ENCODE measurements around the gene RFX1.

DNA sequence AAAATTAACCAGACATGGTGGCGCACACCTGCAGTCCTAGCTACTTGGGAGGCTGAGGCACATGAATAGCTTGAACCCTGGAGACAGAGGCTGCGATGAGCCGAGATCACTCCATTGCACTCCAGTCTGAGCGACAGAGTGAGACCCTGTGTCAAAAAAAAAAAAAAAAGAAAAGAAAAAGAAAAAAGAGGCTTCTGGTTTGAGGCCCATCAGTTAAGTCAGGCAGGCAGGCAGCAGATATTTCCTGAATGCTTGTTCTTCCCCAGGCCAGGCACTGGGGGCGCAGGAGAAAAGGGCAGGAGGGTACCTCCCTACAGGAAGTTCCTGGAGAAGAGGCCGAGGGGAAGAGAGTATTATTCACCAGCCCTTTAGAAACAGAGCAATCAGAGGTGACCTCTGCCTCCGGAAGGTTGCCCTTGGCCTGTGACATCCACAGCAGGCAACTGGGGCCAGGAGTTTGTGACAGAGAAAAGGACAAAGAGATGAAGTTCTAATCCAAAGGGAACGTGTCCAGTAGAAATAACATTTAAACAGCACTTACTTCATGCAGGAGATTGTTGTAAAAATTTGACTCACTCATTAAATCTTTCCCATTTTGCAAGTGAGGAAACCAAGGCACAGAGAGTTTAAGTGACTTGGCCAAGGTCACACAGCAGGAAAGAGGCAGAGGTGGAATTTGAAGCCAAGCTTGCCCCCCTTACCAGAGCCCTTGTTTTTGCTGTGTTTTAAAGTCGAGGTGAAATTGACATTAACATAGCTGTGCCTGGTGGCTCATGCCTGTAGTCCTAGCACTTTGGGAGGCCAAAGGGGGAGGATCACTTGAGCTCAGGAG, 17.5 kb upstream of the RFX1 start:
- no peak for TF ChIP-seq POLR2A (IDR thresholded peaks at IDR 0.05)
- TF ChIP-seq, protein P1, sequence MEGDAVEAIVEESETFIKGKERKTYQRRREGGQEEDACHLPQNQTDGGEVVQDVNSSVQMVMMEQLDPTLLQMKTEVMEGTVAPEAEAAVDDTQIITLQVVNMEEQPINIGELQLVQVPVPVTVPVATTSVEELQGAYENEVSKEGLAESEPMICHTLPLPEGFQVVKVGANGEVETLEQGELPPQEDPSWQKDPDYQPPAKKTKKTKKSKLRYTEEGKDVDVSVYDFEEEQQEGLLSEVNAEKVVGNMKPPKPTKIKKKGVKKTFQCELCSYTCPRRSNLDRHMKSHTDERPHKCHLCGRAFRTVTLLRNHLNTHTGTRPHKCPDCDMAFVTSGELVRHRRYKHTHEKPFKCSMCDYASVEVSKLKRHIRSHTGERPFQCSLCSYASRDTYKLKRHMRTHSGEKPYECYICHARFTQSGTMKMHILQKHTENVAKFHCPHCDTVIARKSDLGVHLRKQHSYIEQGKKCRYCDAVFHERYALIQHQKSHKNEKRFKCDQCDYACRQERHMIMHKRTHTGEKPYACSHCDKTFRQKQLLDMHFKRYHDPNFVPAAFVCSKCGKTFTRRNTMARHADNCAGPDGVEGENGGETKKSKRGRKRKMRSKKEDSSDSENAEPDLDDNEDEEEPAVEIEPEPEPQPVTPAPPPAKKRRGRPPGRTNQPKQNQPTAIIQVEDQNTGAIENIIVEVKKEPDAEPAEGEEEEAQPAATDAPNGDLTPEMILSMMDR (IDR thresholded peaks at IDR 0.05) = peak in 1 of 4 experiments; percentile 26
